ENCODE results near the gene MYL3.
"Not testable (repeated sequence)": the region's sequence is repeated elsewhere in the genome, so short reads cannot be mapped to it uniquely, and the experiment has no call there.

Gene MYL3

DNA sequence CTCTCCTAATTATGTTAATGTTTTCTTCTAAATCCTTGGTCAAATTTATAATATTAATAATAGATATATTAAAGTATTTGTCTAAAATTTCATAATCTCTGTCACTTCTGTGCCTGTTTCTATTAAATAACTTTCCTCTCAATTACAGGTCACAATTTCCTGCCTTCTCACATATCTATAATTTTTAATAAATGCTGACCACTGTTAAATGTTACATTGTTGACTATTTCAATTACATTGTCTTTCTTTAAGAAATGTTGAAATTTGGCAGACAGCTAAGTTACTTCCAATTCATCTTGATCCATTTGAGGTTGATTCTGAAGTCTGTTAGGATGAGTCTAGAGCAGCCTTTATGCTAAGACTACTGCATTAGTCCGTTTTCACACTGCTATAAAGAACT, 41.7 kb downstream of the MYL3 start:
- no peak for DNase-seq

DNA sequence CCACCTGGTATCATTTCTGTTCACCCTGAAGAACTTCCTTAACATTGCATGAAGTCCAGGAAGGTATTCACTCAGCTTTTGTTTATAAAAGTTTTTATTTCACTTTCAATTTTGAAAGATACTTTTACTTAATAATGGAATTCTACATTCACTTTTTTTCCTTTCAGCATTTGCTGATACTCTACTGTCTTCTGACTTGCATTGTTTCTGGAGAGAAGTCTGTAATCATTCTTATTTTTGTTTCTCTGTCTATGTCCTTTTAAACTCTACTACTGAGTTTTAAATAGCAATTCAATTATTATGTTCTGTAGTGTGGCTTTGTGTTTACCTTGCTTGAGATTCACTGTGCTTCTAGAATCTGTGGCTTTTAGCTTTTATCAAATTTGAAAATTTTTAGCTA, 42.4 kb downstream of the MYL3 start:
- no peak for DNase-seq

- peak; percentile 53 for DNase-seq
Measured at GRCh38 chr3:46812237-46812791, 50.9 kb downstream of the MYL3 start.

GRCh38 chr3:46811615-46812236, 51.5 kb downstream of the MYL3 start:
- no peak for DNase-seq

DNA sequence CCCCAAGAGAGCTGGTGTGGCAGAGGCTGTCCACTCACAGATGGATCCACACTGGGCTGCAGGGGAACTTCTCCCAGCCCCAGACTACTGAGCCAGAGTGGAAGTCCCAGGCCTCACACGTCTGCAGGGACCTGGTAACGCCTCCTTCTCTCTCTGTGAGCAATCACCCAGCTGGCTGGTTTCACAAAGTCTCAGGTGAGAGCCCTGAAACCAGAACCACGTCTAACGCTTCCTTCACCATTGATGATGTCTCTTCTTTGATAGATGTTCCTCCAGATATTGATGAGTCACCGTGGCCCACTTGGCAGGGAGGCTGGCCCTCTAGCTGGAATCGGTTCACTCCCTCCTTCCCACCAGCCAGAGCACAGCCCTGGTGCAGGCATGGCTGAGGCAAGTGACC, 54.5 kb downstream of the MYL3 start:
- not testable (repeated sequence) for DNase-seq
